Measurements from ENCODE around the gene ASPSCR1.

Gene ASPSCR1

DNA sequence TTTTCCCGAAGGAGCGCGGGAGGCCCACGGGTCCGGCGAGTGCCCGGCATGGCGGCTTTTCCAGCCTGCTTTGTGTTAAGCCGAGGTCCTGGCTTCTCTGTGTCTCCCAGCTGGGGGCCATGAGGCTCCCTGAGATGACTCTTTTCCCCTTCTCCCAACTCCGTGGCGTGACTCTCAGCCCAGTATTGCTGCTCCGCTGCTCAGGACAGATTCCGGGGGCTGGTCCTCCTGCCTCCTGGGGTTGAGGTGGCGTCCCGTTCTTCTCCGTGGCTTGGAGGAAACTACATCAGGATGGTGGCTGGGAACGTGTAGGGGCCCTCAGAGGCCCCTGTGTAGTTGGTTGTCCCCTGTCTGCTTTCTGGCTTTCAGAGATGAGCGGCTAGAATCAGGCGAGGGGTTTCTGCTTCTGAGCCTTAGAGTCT is 75.2 kb downstream of the ASPSCR1 start:
- TF ChIP-seq PPARA (CRISPR knock-in tag; IDR thresholded peaks at IDR 0.05; ENCODE audit: borderline replicate concordance) (no peak), ISL1 (CRISPR knock-in tag; IDR thresholded peaks at IDR 0.05) (no peak), ZFP30 (CRISPR knock-in tag; IDR thresholded peaks at IDR 0.05) (no peak), OSR1 (CRISPR knock-in tag; IDR thresholded peaks at IDR 0.05) (no peak), ZNF70 (CRISPR knock-in tag; IDR thresholded peaks at IDR 0.05) (no peak), BACH2 (CRISPR knock-in tag; IDR thresholded peaks at IDR 0.05; ENCODE audit: borderline replicate concordance) (no peak), ZC3H10 (CRISPR knock-in tag; IDR thresholded peaks at IDR 0.05) (no peak), ZFP3 (CRISPR knock-in tag; IDR thresholded peaks at IDR 0.05) (no peak), ARNTL (CRISPR knock-in tag; IDR thresholded peaks at IDR 0.05; ENCODE audit: borderline replicate concordance, low read depth) (no peak), ESRRG (CRISPR knock-in tag; IDR thresholded peaks at IDR 0.05) (no peak), TOX (CRISPR knock-in tag; IDR thresholded peaks at IDR 0.05; ENCODE audit: borderline replicate concordance) (no peak)
- TF ChIP-seq, protein P1, sequence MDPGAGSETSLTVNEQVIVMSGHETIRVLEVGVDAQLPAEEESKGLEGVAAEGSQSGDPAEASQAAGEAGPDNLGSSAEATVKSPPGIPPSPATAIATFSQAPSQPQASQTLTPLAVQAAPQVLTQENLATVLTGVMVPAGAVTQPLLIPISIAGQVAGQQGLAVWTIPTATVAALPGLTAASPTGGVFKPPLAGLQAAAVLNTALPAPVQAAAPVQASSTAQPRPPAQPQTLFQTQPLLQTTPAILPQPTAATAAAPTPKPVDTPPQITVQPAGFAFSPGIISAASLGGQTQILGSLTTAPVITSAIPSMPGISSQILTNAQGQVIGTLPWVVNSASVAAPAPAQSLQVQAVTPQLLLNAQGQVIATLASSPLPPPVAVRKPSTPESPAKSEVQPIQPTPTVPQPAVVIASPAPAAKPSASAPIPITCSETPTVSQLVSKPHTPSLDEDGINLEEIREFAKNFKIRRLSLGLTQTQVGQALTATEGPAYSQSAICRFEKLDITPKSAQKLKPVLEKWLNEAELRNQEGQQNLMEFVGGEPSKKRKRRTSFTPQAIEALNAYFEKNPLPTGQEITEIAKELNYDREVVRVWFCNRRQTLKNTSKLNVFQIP (CRISPR knock-in tag; IDR thresholded peaks at IDR 0.05; ENCODE audit: borderline replicate concordance, low read depth): no peak

GRCh38 chr17:82053130-82053529 is 75.7 kb downstream of the ASPSCR1 start:
- ATAC-seq: no peak
- no peak for TF ChIP-seq GLIS3 (CRISPR knock-in tag; IDR thresholded peaks at IDR 0.05)
- no peak for TF ChIP-seq ZNF565 (CRISPR knock-in tag; conservative IDR thresholded peaks at IDR 0.05; ENCODE audit: low read depth)
- TF ChIP-seq TCF4 (CRISPR knock-in tag; IDR thresholded peaks at IDR 0.05; ENCODE audit: borderline replicate concordance): no peak
- TF ChIP-seq, protein P1 (CRISPR knock-in tag; IDR thresholded peaks at IDR 0.05; ENCODE audit: borderline replicate concordance, low read depth): no peak
- no peak for TF ChIP-seq BACH2 (CRISPR knock-in tag; IDR thresholded peaks at IDR 0.05; ENCODE audit: borderline replicate concordance)
- TF ChIP-seq PPARA (CRISPR knock-in tag; IDR thresholded peaks at IDR 0.05; ENCODE audit: borderline replicate concordance): no peak
- TF ChIP-seq TOX (CRISPR knock-in tag; IDR thresholded peaks at IDR 0.05; ENCODE audit: borderline replicate concordance): no peak
- TF ChIP-seq ZC3H10 (CRISPR knock-in tag; IDR thresholded peaks at IDR 0.05): no peak
- no peak for TF ChIP-seq CREB5 (CRISPR knock-in tag; IDR thresholded peaks at IDR 0.05; ENCODE audit: low read depth)
- no peak for TF ChIP-seq PATZ1 (CRISPR knock-in tag; IDR thresholded peaks at IDR 0.05; ENCODE audit: borderline replicate concordance)
- TF ChIP-seq ZNF8 (CRISPR knock-in tag; IDR thresholded peaks at IDR 0.05): no peak
- no peak for TF ChIP-seq ISL1 (CRISPR knock-in tag; IDR thresholded peaks at IDR 0.05)
- TF ChIP-seq ZNF70 (CRISPR knock-in tag; IDR thresholded peaks at IDR 0.05): no peak
- TF ChIP-seq ESRRG (CRISPR knock-in tag; IDR thresholded peaks at IDR 0.05): no peak
- no peak for TF ChIP-seq OSR1 (CRISPR knock-in tag; IDR thresholded peaks at IDR 0.05)

More for the DNA sequence above, 75.2 kb downstream of the ASPSCR1 start:
- ATAC-seq: peak; percentile 1

GRCh38 chr17:82053556-82054263 is 76.3 kb downstream of the ASPSCR1 start:
- ATAC-seq: no peak
- TF ChIP-seq OSR1 (CRISPR knock-in tag; IDR thresholded peaks at IDR 0.05): no peak
- no peak for TF ChIP-seq ESRRG (CRISPR knock-in tag; IDR thresholded peaks at IDR 0.05)
- no peak for TF ChIP-seq TOX (CRISPR knock-in tag; IDR thresholded peaks at IDR 0.05; ENCODE audit: borderline replicate concordance)
- TF ChIP-seq CSRNP3 (CRISPR knock-in tag; IDR thresholded peaks at IDR 0.05): no peak
- TF ChIP-seq RARB (CRISPR knock-in tag; IDR thresholded peaks at IDR 0.05): no peak
- no peak for TF ChIP-seq ZNF565 (CRISPR knock-in tag; conservative IDR thresholded peaks at IDR 0.05; ENCODE audit: low read depth)
- TF ChIP-seq TCF4 (CRISPR knock-in tag; IDR thresholded peaks at IDR 0.05; ENCODE audit: borderline replicate concordance): no peak
